Measurements from ENCODE around the gene IFI27L1. TPM values are rescaled to one million over a fixed set of nuclear protein-coding genes. Genes with fewer than 3 reads are reported as not detected.

The IFI27L1 gene
- total RNA-seq, 1 experiment from 2014 or later, result 14.7 TPM

DNA sequence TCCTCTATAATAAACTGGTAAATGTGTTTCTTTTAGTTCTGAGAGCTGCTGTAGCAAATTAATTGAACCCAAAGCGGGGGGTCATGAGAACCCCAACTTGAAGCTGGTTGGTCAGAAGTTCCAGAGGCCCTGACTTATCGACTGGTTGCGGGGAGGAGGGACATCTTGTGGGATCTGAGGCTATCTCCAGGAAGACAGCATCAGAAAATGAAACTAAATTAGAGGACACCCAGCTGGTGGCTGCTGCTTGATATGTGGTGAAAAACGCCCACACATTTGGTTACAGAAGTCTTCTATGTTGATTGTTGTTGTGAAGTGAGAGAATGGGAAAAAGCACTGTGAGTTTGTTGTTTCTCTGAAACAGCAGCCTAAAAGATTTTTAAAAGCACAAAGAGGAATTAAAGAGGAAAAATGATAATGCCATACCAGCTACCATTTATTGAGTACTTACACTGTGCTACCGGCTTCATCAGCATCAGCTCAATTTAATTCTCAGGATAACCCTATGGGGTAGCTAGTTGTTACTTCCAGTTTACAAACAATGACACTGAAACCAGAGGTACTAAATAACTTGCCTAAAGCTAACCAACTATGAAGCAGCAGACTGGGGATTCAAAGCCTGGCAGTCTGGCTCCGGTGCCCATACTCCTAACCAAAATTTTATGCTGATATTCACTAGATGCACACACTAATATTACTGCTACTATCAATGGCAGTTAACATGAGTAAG is 24.4 kb upstream of the IFI27L1 start:
- CTCF ChIA-PET, result no interaction called here
- peaks cover 71% of the 10 kb centered on the region for H3K36me3 ChIP-seq (ENCODE audit: insufficient read depth, low read length, poor library complexity, severe bottlenecking)
- intact Hi-C loops (cut with micrococcal nuclease; ENCODE audit: unreplicated experiment), result no loop called here
- POLR2A ChIA-PET (ENCODE audit: low non-redundant PET), result no interaction called here
- H3K4me1 ChIP-seq (ENCODE audit: insufficient read depth, low read length, poor library complexity, severe bottlenecking), result peaks cover 6% of the 10 kb centered on the region
- H3K4me3 ChIP-seq (ENCODE audit: low read depth, low read length, poor library complexity, severe bottlenecking), result no peak overlapping the region
- no peaks in the 10 kb centered on the region for H3K27me3 ChIP-seq (replicated peaks; ENCODE audit: insufficient read depth, low read depth, low read length, poor library complexity)
- no peak for DNase-seq (ENCODE audit: low spot score)
- no peaks in the 10 kb centered on the region for H3K9me3 ChIP-seq (ENCODE audit: low read depth, low read length, poor library complexity, severe bottlenecking)
- no TSS peak for BruUV-seq (replicated peaks)
- H3K27ac ChIP-seq (ENCODE audit: low read depth, low read length, poor library complexity, severe bottlenecking), result no peak overlapping the region
- TF ChIP-seq, protein P1, sequence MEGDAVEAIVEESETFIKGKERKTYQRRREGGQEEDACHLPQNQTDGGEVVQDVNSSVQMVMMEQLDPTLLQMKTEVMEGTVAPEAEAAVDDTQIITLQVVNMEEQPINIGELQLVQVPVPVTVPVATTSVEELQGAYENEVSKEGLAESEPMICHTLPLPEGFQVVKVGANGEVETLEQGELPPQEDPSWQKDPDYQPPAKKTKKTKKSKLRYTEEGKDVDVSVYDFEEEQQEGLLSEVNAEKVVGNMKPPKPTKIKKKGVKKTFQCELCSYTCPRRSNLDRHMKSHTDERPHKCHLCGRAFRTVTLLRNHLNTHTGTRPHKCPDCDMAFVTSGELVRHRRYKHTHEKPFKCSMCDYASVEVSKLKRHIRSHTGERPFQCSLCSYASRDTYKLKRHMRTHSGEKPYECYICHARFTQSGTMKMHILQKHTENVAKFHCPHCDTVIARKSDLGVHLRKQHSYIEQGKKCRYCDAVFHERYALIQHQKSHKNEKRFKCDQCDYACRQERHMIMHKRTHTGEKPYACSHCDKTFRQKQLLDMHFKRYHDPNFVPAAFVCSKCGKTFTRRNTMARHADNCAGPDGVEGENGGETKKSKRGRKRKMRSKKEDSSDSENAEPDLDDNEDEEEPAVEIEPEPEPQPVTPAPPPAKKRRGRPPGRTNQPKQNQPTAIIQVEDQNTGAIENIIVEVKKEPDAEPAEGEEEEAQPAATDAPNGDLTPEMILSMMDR (conservative IDR thresholded peaks at IDR 0.05; ENCODE audit: low read depth, low read length), result no peak
- TF ChIP-seq EZH2 (IDR thresholded peaks at IDR 0.05; ENCODE audit: borderline replicate concordance, low read depth, low read length, poor library complexity, severe bottlenecking), result no peak

DNA sequence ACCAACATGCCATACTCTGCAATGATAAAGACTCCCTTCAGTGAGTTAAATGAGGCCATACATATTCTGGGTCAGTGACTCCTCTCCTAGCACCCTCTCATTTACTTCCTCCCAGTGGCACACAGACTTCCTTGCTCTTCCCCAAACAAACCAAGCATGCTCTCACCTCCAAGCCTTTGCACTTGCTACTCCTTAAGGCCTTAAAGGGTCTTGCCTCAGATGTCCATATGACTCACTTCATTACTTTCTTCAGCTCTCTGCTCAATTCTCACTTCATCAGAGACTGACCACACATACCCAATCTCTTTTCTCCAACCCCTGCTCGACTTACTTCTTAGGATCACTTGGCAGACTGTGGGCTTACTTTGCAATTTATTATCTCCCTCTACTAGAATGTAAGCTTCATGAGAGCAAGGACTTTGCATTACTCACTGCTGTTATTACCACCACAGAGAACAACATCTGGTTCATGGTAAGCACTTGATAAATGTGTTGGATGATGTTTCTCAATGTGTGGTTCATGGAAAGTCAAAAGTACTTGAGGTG is 22.9 kb upstream of the IFI27L1 start:
- ChIA-PET POLR2A (ENCODE audit: low non-redundant PET) (no interaction called here), CTCF (no interaction called here)
- intact Hi-C loops (cut with micrococcal nuclease; ENCODE audit: unreplicated experiment), result no loop called here
- no peak overlapping the region for H3K27ac ChIP-seq (ENCODE audit: low read depth, low read length, poor library complexity, severe bottlenecking)
- DNase-seq (ENCODE audit: low spot score), result no peak
- no peaks in the 10 kb centered on the region for H3K4me1 ChIP-seq (ENCODE audit: insufficient read depth, low read length, poor library complexity, severe bottlenecking)
- H3K36me3 ChIP-seq (ENCODE audit: insufficient read depth, low read length, poor library complexity, severe bottlenecking), result peaks cover 72% of the 10 kb centered on the region
- H3K27me3 ChIP-seq (replicated peaks; ENCODE audit: insufficient read depth, low read depth, low read length, poor library complexity), result no peaks in the 10 kb centered on the region
- H3K4me3 ChIP-seq (ENCODE audit: low read depth, low read length, poor library complexity, severe bottlenecking), result no peak overlapping the region
- H3K9me3 ChIP-seq (ENCODE audit: low read depth, low read length, poor library complexity, severe bottlenecking), result no peaks in the 10 kb centered on the region
- BruUV-seq (replicated peaks), result no TSS peak
- TF ChIP-seq EZH2 (IDR thresholded peaks at IDR 0.05; ENCODE audit: borderline replicate concordance, low read depth, low read length, poor library complexity, severe bottlenecking), result no peak
- TF ChIP-seq, protein P1 (conservative IDR thresholded peaks at IDR 0.05; ENCODE audit: low read depth, low read length), result no peak

DNA sequence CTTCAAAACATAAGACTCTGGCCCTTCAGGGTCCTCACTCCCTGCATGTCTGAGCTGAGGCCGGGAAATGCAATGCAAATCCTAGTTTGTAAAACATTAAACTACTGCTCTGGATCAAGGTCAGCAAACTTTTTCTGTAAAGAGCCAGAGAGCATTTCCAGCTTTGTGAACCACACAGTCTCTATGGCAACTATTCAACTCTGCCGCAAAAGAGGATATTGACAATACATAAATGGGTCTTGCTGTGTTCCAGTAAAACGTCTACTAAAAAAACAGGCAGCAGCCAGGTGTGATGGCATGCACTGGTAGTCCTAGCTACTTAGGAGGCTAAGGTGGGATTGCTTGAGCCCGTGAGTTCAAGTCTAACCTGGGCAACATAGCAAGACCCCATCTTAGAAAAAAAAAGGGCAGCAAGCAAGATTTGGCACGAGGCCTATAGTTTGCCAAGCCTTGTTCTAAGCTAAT is 22.4 kb upstream of the IFI27L1 start:
- intact Hi-C loops (cut with micrococcal nuclease; ENCODE audit: unreplicated experiment), result no loop called here
- no peaks in the 10 kb centered on the region for H3K27me3 ChIP-seq (replicated peaks; ENCODE audit: insufficient read depth, low read depth, low read length, poor library complexity)
- DNase-seq (ENCODE audit: low spot score), result no peak
- peaks cover 72% of the 10 kb centered on the region for H3K36me3 ChIP-seq (ENCODE audit: insufficient read depth, low read length, poor library complexity, severe bottlenecking)
- H3K9me3 ChIP-seq (ENCODE audit: low read depth, low read length, poor library complexity, severe bottlenecking), result no peaks in the 10 kb centered on the region
- TF ChIP-seq, protein P1 (conservative IDR thresholded peaks at IDR 0.05; ENCODE audit: low read depth, low read length), result no peak
- no peak for TF ChIP-seq EZH2 (IDR thresholded peaks at IDR 0.05; ENCODE audit: borderline replicate concordance, low read depth, low read length, poor library complexity, severe bottlenecking)
- BruUV-seq (replicated peaks), result no TSS peak
- H3K4me1 ChIP-seq (ENCODE audit: insufficient read depth, low read length, poor library complexity, severe bottlenecking), result no peaks in the 10 kb centered on the region
- ChIA-PET CTCF (no interaction called here), POLR2A (ENCODE audit: low non-redundant PET) (no interaction called here)
- H3K27ac ChIP-seq (ENCODE audit: low read depth, low read length, poor library complexity, severe bottlenecking), result no peak overlapping the region
- no peak overlapping the region for H3K4me3 ChIP-seq (ENCODE audit: low read depth, low read length, poor library complexity, severe bottlenecking)

Data from A673 (cell line).